PC-9 (cell line): ENCODE data around the gene YTHDC1.

Source experiments
- EZH2 ChIP-seq: fragments of 200-600 bp; sonication (generic); IDR thresholded peaks from 2 replicates; pipeline ENCODE4 v1.8.0; 2017; ENCODE audit warnings: antibody characterized with exemption, low read depth
- TF ChIP-seq, protein P1 (sequence below): fragments of 200-600 bp; sonication (generic); conservative IDR thresholded peaks from 2 replicates; pipeline ENCODE4 v1.6.1; 2017; ENCODE audit warnings: mixed run types, antibody characterized with exemption, mild to moderate bottlenecking, moderate library complexity

DNA sequence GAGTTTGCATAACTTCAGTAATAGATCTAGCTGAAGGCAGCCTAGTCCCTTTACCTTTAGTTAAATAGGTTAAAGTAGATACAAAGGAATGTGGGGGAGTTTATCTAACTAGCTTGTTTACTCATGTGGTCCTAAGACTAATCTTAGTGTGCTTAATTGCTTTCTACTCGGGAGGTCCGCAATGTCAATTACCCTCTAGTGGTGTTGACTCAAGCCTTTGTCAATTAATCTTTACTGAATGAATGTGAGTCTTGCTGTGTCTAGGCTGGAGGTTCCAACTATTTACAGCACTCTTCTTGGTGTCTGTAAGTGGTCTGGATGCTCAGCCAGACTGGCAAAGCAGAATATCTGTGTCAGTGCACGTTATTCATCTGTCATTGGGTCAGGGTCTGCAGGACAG lies 17.9 kb upstream of the YTHDC1 start:
- TF ChIP-seq, protein P1, sequence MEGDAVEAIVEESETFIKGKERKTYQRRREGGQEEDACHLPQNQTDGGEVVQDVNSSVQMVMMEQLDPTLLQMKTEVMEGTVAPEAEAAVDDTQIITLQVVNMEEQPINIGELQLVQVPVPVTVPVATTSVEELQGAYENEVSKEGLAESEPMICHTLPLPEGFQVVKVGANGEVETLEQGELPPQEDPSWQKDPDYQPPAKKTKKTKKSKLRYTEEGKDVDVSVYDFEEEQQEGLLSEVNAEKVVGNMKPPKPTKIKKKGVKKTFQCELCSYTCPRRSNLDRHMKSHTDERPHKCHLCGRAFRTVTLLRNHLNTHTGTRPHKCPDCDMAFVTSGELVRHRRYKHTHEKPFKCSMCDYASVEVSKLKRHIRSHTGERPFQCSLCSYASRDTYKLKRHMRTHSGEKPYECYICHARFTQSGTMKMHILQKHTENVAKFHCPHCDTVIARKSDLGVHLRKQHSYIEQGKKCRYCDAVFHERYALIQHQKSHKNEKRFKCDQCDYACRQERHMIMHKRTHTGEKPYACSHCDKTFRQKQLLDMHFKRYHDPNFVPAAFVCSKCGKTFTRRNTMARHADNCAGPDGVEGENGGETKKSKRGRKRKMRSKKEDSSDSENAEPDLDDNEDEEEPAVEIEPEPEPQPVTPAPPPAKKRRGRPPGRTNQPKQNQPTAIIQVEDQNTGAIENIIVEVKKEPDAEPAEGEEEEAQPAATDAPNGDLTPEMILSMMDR = no peak
- no peak for TF ChIP-seq EZH2
